Hepatocyte (in vitro differentiated cells): ENCODE results near the gene CCDC28A. TPM values are rescaled to one million over a fixed set of nuclear protein-coding genes. Genes with fewer than 3 reads are reported as not detected.
"Not testable (repeated sequence)": the region's sequence is repeated elsewhere in the genome, so short reads cannot be mapped to it uniquely, and the experiment has no call there.

Experiments
- DNase-seq: peaks from one replicate; pipeline ENCODE4 v3.0.0-alpha.2; 2016; ENCODE audit warnings: low spot score
- H2AFZ ChIP-seq: fragments of 200-600 bp; sonication (generic); 2 replicates; pipeline ENCODE4 v1.6.0; 2016; ENCODE audit warnings: antibody characterized with exemption, mild to moderate bottlenecking
- H3K27ac ChIP-seq: fragments of 200-600 bp; sonication (generic); 2 replicates; pipeline ENCODE4 v1.5.1; 2016; ENCODE audit warnings: mild to moderate bottlenecking
- H3K27me3 ChIP-seq: fragments of 200-600 bp; sonication (generic); 2 replicates; pipeline ENCODE4 v1.6.1; 2016
- H3K36me3 ChIP-seq: fragments of 200-600 bp; sonication (generic); replicated peaks from 2 replicates; pipeline ENCODE4 v1.5.1; 2016; ENCODE audit warnings: low read depth; ENCODE audit not compliant: insufficient read depth
- H3K4me1 ChIP-seq: fragments of 200-600 bp; sonication (generic); 2 replicates; pipeline ENCODE4 v1.5.1; 2016; ENCODE audit warnings: mild to moderate bottlenecking, moderate library complexity; ENCODE audit not compliant: insufficient read depth
- H3K4me2 ChIP-seq: fragments of 200-600 bp; sonication (generic); 2 replicates; pipeline ENCODE4 v1.6.0; 2016
- H3K4me3 ChIP-seq: fragments of 200-600 bp; sonication (generic); 2 replicates; pipeline ENCODE4 v1.5.1; 2016; ENCODE audit warnings: mild to moderate bottlenecking
- H3K79me2 ChIP-seq: fragments of 200-600 bp; sonication (generic); 2 replicates; pipeline ENCODE4 v1.6.0; 2017; ENCODE audit warnings: mild to moderate bottlenecking
- H3K9me2 ChIP-seq: fragments of 200-600 bp; sonication (generic); replicated peaks from 2 replicates; pipeline ENCODE4 v1.6.0; 2017; ENCODE audit warnings: mild to moderate bottlenecking; ENCODE audit not compliant: insufficient read depth
- H3K9me3 ChIP-seq: fragments of 200-600 bp; sonication (generic); 2 replicates; pipeline ENCODE4 v1.5.1; 2016; ENCODE audit warnings: low read depth, mild to moderate bottlenecking
- H4K20me1 ChIP-seq: fragments of 200-600 bp; sonication (generic); 2 replicates; pipeline ENCODE4 v1.6.0; 2016; ENCODE audit warnings: mild to moderate bottlenecking; ENCODE audit not compliant: insufficient read depth, poor library complexity, severe bottlenecking
- CTCF ChIP-seq: fragments of 200-600 bp; sonication (generic); IDR thresholded peaks from 2 replicates; pipeline ENCODE4 v1.5.1; 2016; ENCODE audit warnings: antibody characterized with exemption, mild to moderate bottlenecking; ENCODE audit not compliant: poor library complexity
- EZH2 ChIP-seq: fragments of 200-600 bp; sonication (generic); IDR thresholded peaks from 2 replicates; pipeline ENCODE4 v1.6.1; 2016; ENCODE audit warnings: antibody characterized with exemption, mild to moderate bottlenecking, borderline replicate concordance
- EZH2phosphoT487 ChIP-seq: fragments of 200-600 bp; sonication (generic); IDR thresholded peaks from one replicate; pipeline ENCODE4 v1.6.1; 2018; ENCODE audit warnings: antibody characterized with exemption, mild to moderate bottlenecking, low read depth, moderate library complexity; ENCODE audit not compliant: unreplicated experiment, severe bottlenecking
- WGBS: methylation state at CpG from one replicate; pipeline ENCODE4 v1.1.6; 2016; ENCODE audit warnings: low lambda C conversion rate; ENCODE audit errors: missing lambda C conversion rate; 5-methylcytosine and 5-hydroxymethylcytosine counted together
- polyA plus RNA-seq: library from polyadenylated mRNA; unstranded; fragments of >200 nt; fragmentation: Nextera tagmentation; extraction: Ambion mirVana; gene quantifications from 2 replicates; pipeline ENCODE4 v1.2.1, GENCODE V29; 2016
- total RNA-seq: library from RNA; depleted of rRNA; stranded (reverse); fragments of >200 nt; gene quantifications from 2 replicates; pipeline ENCODE4 v1.2.3, GENCODE V29; 2014

The CCDC28A gene
- total and polyA plus RNA-seq, 2 experiments from 2014 or later: 8.9 to 12.0 TPM

GRCh38 chr6:138726757-138727097, 46.8 kb upstream of the CCDC28A start:
- TF ChIP-seq EZH2 (no peak), EZH2phosphoT487 (no peak), CTCF (no peak)
- WGBS: 97% methylated on average over 3 of the region's 3 CpGs
- Histone ChIP-seq H3K4me3 (no peak overlapping the region), H3K79me2 (no peaks in the 10 kb centered on the region), H3K9me2 (no peaks in the 10 kb centered on the region), H4K20me1 (no peaks in the 10 kb centered on the region), H3K36me3 (no peaks in the 10 kb centered on the region), H3K9me3 (no peaks in the 10 kb centered on the region), H3K4me2 (no peak overlapping the region), H3K4me1 (peaks cover 15% of the 10 kb centered on the region), H3K27ac (no peak overlapping the region), H3K27me3 (no peaks in the 10 kb centered on the region), H2AFZ (no peak overlapping the region)
- no peak for DNase-seq

- Histone ChIP-seq H3K9me2 (no peaks in the 10 kb centered on the region), H3K4me3 (no peak overlapping the region), H3K4me1 (peaks cover 15% of the 10 kb centered on the region), H2AFZ (no peak overlapping the region), H3K9me3 (no peaks in the 10 kb centered on the region), H3K27me3 (no peaks in the 10 kb centered on the region), H3K79me2 (no peaks in the 10 kb centered on the region), H3K4me2 (no peak overlapping the region), H3K27ac (no peak overlapping the region), H3K36me3 (no peaks in the 10 kb centered on the region), H4K20me1 (no peaks in the 10 kb centered on the region)
- no peak for DNase-seq
- 93% methylated on average over 3 of the region's 3 CpGs for WGBS
- TF ChIP-seq EZH2 (no peak), CTCF (no peak), EZH2phosphoT487 (no peak)
Measured at GRCh38 chr6:138727182-138727581, 46.4 kb upstream of the CCDC28A start.

DNA sequence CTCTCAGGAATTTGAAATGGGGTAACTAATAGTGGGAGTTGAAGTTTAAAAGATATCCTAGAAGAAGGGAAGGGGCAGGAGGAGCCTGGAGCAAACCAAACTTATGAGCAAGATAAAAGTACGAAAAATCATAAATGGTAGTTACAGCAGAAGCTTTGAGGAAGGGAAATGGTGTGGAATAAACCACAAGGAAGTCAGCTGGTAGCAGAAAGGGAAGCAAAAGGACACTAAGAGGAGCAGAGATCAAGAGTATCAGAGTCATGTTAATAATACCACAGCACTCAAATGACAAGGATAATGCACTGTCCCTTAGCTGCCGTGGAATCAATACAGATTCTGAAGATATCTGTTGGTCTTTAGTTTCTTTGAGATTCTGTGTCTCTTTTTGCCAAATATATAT, 44.9 kb upstream of the CCDC28A start:
- WGBS: 86% methylated on average over 2 of the region's 2 CpGs
- Histone ChIP-seq H3K79me2 (no peaks in the 10 kb centered on the region), H3K4me1 (peaks cover 10% of the 10 kb centered on the region), H3K9me3 (no peaks in the 10 kb centered on the region), H3K4me3 (no peak overlapping the region), H3K27me3 (no peaks in the 10 kb centered on the region), H2AFZ (no peak overlapping the region), H3K36me3 (no peaks in the 10 kb centered on the region), H4K20me1 (no peaks in the 10 kb centered on the region), H3K9me2 (no peaks in the 10 kb centered on the region), H3K27ac (no peak overlapping the region), H3K4me2 (no peak overlapping the region)
- no peak for DNase-seq
- no peak for TF ChIP-seq CTCF

- H3K4me2 ChIP-seq, H3K9me3 ChIP-seq, H3K79me2 ChIP-seq, H3K36me3 ChIP-seq, DNase-seq, H3K9me2 ChIP-seq, H4K20me1 ChIP-seq, H3K4me3 ChIP-seq, H2AFZ ChIP-seq, H3K27me3 ChIP-seq, H3K27ac ChIP-seq, H3K4me1 ChIP-seq: not testable (repeated sequence)
- WGBS: 75% methylated on average over 5 of the region's 5 CpGs
Measured at GRCh38 chr6:138730037-138730436, 43.5 kb upstream of the CCDC28A start.
